NCI-H146 (cell line): Measurements from ENCODE around the gene PDC.

Experiments
- DNase-seq: peaks from one replicate; lab custom pipeline; 2025; lab: John Stamatoyannopoulos, UW

The PDC gene

DNA sequence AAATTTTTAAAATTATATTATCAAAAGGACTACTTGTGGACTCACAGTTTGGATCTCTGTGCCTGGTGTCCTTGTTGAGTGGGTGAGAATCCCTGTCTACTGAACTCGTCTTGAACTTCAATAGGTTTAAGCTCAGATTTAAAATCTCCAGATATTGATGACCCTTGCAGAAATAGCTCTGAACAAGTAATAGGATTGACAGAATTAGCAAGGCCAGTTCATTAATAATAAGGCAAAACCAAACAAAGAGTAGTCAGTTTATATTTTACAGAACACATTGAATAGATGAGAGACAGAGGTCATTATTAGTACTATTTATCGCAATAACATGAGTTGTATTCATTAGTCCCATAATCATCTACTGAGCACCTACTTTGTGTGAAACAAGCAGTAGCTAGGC, at the start of gene PDC:
Gene PDC, minus strand, starts transcription at position 101 of the 400 bp plus-strand sequence. CDS start 11,655 bp downstream, outside the sequence.
- DNase-seq: no peak

- no peak for DNase-seq
Observed at GRCh38 chr1:186503190-186503589, 42.3 kb upstream of the PDC start.

- DNase-seq: no peak
Observed at GRCh38 chr1:186502087-186502486, 41.2 kb upstream of the PDC start.

DNA sequence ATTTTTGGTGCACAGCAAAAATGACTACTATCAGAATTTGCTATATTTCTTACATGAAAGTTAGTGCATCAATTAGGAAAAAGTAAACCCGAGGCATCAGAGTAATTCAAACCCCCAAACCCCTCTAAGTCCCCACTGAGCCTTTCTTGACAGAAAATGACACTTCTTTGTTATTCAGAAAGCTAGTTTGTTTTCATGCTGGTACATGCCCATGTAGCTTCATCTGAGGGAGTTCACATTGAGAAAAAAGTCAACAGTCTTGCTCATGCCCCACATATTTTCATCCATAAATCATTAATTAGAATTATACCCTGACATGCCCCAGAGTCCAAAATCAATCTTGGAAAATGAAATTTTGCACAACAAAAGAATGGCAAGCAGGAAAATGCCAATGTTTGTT, 39.9 kb upstream of the PDC start:
- DNase-seq: no peak

DNA sequence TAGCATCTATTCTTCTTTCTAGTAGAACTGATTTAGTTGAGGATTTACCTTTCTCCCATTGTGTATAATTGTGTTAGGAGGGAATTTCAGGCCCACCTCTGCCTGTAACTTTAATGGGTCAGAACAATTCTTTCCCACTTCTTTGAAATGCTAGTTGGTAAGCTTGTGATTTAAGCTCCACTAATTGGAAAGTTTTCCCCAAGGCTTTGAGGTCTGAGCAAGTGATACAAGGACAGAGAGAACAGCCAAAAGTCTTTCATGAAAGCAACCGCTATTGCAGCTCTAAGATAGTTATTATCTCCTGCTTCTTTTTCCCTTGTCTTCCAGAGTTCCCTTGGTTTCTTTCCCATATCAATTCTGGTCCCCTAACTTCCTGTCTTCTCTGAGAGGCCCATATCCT, 38.7 kb upstream of the PDC start:
- no peak for DNase-seq

GRCh38 chr1:186498695-186499389, 37.9 kb upstream of the PDC start:
- no peak for DNase-seq

GRCh38 chr1:186498071-186498470, 37.2 kb upstream of the PDC start:
- DNase-seq: no peak

- no peak for DNase-seq
Observed at GRCh38 chr1:186497651-186498050, 36.7 kb upstream of the PDC start.

DNA sequence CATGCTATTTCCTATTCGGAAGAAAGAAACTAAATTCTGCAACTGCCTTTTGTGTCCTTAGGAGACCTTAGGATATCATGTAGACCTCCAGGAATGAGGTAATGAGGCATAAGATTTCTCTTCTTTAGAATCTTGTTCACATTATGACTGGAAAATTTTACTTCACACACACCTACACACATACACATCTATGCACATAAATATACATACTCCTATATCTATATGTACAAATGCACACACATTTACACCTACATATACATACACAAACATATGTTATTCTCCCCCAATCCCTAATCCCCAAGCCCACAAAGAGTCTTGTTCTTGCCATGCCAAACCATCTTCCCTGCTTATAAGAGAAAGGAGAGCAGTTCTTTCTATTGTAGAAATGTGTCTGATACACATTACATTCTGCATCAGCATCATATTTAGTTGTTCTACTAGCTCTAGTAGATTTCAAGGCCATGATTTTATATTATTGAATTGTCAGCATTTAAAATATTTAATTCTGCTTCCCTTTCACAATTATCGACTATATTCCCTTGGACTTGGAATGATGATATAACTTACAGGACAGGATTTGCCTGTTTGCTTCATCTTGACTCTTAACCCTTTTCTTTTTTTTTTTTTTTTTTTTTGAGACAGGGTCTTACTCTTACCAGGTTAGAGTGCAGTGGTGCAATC, 35.4 kb upstream of the PDC start:
- no peak for DNase-seq

- no peak for DNase-seq
Observed at GRCh38 chr1:186494832-186495271, 33.9 kb upstream of the PDC start.

- DNase-seq: no peak
Observed at GRCh38 chr1:186492531-186493291, 31.8 kb upstream of the PDC start.

DNA sequence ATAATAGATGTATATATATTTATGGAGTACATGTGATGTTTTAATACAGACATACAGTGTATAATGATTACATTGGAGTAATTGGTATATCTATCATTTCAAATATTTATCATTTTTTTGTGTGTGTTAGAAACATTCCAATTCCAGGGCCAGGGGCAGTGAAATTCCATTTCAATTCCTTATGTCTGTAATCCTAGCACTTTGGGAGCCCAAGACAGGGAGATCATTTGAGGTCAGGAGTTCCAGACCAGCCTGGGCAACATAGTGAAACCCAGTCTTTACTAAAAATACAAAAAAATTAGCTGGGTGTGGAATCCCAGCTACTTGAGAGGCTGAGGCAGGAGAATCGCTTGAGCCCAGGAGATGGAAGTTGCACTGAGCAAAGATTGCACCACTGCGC, 30.4 kb upstream of the PDC start:
- no peak for DNase-seq

DNA sequence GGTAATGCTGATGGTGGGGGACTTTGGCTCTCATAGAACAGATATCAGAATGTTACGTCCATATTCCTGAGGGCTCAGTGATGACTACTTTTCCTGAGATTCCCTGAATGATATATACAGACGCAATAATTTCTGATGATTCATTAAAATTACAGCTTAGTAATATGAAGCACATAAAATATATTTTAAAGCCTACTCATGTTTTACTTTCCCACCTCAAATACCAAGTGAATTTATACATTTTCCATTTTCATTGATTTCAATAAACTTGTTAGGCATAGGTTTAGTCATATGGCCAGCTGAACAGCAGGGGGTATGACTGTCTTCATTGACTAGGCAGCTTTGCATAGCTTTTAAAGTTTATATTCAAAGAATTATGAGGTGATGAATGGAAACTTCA, 26.2 kb upstream of the PDC start:
- DNase-seq: no peak

DNA sequence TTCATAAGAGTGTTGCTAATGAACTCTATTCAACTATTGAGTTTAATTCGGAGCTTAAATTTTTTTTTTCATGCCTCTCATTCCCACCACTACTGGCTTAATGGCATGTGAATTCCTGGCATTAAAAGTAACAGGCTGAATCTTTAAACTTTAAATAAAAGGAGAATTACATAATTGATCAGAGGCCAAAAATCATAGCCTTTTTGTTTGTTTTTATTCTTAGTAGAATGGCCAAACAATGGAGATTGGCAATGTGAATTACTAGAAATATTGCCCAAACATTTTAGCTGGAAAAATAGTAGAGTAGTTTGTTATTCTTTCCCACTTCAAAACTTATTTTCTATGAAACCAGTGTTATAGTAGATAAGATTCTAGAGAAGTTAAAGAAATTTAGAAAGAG, 25.1 kb upstream of the PDC start:
- DNase-seq: no peak

DNA sequence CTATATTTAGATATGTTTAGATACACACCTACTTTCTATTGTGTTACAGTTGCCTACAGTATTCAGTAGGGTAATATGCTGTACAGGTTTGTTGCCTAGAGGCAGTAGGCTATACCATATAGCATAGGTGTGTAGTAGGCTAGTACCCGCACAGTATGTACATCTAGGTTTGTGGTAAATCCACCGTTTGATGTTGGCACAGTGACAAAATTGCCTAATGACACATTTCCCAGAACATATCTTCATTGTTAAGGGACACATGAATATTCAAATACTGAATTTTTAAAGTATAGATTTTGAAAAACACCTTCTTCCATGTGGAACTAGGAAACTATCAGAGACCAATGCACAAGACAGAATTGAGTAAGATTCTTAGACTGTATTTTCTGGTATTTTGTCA, 22.6 kb upstream of the PDC start:
- no peak for DNase-seq

- DNase-seq: peak; percentile 42
Observed at GRCh38 chr1:186482661-186483255, 21.8 kb upstream of the PDC start.

- DNase-seq: no peak
Observed at GRCh38 chr1:186481303-186481888, 20.5 kb upstream of the PDC start.

- no peak for DNase-seq
Observed at GRCh38 chr1:186479162-186479561, 18.2 kb upstream of the PDC start.

DNA sequence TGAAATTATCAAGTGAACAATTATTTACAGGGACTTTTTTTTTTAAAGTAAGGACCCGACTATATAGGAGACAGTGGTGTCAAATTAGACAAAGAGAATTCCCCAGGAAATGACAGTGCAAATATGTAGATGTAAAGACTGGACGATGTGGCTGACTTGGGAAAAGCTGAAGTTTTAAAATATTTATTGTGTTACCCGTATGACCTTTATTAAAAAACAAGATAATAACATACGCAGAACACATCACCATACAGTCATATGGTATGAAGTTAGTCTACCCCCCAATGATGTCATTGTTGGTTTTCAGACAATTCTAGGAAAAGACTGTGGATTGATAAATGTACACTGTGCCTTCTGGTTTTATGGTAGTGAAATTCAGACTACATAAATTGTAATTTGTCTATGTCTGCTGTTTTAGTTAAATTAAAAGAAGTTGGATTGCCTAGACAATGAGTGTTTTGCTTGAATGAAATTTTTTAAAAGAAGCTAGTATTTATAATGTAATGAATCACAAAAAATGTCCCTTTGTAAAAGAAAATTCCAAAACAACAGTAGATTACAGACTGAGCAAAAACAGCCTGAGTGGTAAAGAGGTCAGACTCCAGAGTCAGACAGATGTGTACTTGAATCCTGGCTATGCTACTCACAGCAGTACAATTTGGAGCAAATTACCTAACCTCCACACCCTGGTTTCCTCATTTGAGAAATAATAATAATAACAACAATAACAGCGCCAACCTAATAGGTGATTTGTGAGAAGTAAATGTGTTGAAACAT, 15.5 kb upstream of the PDC start:
- no peak for DNase-seq

DNA sequence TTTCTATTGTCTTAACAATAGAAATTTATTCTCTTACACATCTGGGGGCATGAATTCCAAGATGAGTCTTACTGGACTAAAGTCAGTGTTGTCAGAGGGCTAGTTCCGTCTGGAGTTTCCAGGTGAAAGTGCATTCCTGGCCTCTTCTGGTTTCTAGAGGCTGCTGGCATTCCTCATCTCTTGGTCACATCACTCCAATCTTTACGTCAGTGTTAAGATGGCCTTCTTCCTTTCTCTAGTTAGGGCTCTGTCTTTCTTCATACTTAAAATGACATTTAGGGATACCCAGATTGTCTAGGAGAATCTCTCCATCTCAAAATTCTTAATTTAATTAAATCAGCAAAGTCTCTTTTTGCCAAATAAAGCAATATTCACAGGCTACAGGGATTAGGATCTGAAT, 13.3 kb upstream of the PDC start:
- no peak for DNase-seq

GRCh38 chr1:186473047-186473446, 12.1 kb upstream of the PDC start:
- no peak for DNase-seq
